Astrocyte of the spinal cord (primary cell): ENCODE data around the gene ORC5.

ENCODE experiments used
- DNase-seq: peaks from one replicate; pipeline ENCODE4 v3.0.0; 2011; ENCODE audit warnings: low read depth, low spot score
- H3K4me3 ChIP-seq: 2 replicates; pipeline ENCODE4 v1.5.1; 2011; ENCODE audit warnings: low read depth, mild to moderate bottlenecking, low read length, moderate library complexity
- CTCF ChIP-seq: IDR thresholded peaks from 2 replicates; pipeline ENCODE4 v1.5.1; 2012; ENCODE audit warnings: low read depth, mild to moderate bottlenecking, low read length, inconsistent platforms
- in situ Hi-C: cut with HindIII; loops from 2 replicates; pipeline ENCODE4 v1.10.0; 2017; ENCODE audit warnings: low sequenced_read_pairs

Gene ORC5

DNA sequence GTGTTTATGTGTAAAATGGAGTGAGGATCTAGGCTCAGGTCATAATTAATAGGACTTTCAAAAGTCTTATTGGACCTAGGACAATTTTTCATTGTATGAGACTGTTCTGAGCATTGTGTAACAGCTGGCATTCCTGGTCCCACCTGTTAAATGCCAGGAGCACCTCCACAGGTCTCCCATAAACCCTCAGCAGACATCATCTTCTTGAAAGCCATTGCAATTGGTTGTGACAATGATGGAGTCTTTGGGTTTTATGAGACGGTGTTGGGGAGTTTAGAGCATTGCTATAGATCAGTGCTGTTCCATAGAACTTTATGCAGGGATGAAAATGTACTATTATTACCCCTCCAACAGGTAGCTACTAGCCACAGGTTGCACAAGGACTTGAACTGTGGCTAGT lies 108.9 kb downstream of the ORC5 start:
- DNase-seq = no peak
- no peak for TF ChIP-seq CTCF
- in situ Hi-C loops = no loop called here
- H3K4me3 ChIP-seq = no peak overlapping the region

GRCh38 chr7:104096683-104097082 lies 111.1 kb downstream of the ORC5 start:
- no peak for DNase-seq
- peak; percentile 22 for TF ChIP-seq CTCF
- no peak overlapping the region for H3K4me3 ChIP-seq
- in situ Hi-C loops = no loop called here

GRCh38 chr7:104093127-104093526 lies 114.7 kb downstream of the ORC5 start:
- H3K4me3 ChIP-seq = no peak overlapping the region
- in situ Hi-C loops = no loop called here
- TF ChIP-seq CTCF = no peak
- no peak for DNase-seq

DNA sequence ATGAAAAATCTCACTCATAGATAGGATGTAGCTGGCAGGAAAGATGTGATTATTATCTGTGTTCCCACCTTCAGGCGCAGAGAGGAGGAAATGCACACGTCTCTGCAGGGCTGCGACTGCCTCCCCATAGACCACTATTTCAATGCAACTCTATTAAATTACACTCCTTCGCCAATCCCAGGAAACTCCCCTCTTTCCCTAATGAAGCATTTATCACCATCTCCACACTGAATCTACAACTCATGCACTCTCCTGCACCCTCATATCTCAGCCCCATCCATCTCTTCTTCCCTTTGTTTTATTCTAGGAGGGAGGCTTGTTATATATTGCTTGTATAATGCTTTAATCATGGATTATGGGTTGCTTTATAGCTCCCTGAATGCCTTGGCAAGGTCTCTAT lies 116.6 kb downstream of the ORC5 start:
- H3K4me3 ChIP-seq = no peak overlapping the region
- in situ Hi-C loops = no loop called here
- DNase-seq = no peak
- TF ChIP-seq CTCF = no peak

DNA sequence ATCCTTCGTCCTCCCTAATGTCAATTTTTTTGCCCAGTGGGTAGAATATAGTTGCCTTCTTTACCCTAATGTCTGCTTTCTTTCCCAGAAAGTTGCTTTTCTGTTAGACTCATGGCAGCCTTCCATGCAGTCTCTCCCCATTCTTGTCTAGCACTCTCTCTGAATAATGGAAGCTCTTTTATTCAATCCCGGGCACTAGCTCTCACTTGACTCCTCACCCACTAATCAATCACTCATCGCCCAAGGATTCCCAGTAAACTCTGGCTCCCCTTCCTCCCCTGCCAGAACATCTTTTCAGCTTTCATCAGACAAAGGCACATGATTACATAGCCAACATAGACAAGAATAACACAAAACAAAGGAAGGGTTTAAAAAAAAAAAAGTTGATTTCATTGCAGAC lies 118.2 kb downstream of the ORC5 start:
- in situ Hi-C loops = no loop called here
- TF ChIP-seq CTCF = no peak
- no peak overlapping the region for H3K4me3 ChIP-seq
- DNase-seq = no peak

GRCh38 chr7:104089061-104089460 lies 118.8 kb downstream of the ORC5 start:
- no peak for TF ChIP-seq CTCF
- in situ Hi-C loops = no loop called here
- DNase-seq = no peak
- no peak overlapping the region for H3K4me3 ChIP-seq
